GM18873 (cell line): Measurements from ENCODE around the gene PTGIR.

Experiments used
- ATAC-seq: cut with Tn5 transposase; IDR thresholded peaks from one replicate; pipeline ENCODE4 v1.9.1; 2021; ENCODE audit warnings: mild to moderate bottlenecking, moderate library complexity, moderate number of reproducible peaks; ENCODE audit not compliant: unreplicated experiment, low FRiP score

PTGIR gene

GRCh38 chr19:46616631-46617322 is 8.1 kb downstream of the PTGIR start:
- ATAC-seq = no peak

DNA sequence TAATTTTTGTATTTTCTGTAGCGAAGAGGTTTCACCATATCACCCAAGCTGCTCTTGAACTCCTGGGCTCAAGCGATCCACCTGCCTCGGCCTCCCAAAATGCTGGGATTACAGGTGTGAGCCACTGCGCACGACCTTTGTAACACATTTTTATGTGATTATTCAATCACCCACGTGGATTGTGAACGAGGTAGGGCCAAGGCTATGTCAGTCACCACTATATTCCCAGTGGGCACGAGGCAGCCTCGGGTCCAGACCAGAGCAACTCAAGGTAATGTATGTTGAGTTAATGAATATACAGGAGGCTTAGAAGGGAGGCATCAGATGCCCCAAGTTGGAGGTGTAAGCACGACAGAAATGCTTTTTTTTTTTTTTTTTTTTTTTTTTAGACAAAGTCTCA is 8.9 kb downstream of the PTGIR start:
- no peak for ATAC-seq

DNA sequence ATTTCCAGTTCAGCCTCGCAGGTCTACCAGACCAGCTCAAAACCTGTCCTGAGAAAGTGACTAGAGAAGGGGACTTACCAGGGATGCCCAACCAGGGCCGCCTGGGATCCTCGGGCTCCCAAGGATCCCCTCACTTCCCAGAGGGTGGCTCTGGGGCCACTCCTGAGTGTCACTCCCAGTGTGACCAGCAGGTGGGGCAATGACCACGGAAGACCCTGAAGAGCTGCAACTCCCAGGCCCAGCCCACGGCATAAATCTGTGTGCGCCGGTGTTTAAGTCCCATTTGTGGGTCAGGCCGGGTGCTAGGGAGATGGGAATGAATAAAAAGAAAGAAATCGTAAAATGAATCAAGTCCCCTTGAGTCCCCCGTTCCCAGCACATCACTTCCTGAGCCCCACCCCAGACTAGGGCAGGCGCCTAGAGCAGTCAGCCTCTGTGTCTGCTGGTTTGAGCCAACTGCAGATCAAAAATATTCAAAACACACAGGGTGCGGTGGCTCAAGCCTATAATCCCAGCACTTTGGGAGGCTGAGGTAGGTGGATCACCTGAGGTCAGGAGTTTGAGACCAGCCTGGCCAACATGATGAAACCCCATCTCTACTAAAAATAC is 10.7 kb downstream of the PTGIR start:
- no peak for ATAC-seq

GRCh38 chr19:46613525-46613924 is 11.4 kb downstream of the PTGIR start:
- ATAC-seq = no peak

DNA sequence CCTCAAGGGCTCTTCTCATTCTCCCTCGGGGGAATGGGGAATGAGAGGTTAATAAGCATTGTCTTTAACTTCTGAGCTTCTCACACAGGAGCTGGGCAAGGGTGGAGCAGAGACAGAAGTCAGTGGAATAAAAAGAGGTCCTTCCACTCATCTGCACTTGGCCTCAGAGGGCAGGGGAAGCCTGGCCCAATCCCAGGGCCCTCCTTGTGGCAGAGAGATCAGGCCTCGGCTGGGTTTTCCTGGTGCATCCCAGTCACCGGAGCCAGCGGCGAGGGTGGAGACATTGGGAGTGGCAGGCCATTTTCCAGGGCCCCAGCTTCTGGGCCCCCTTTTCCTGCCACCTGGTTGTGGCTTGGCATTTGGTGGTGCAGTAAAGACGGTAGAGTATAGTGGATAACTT is 13.1 kb downstream of the PTGIR start:
- no peak for ATAC-seq

DNA sequence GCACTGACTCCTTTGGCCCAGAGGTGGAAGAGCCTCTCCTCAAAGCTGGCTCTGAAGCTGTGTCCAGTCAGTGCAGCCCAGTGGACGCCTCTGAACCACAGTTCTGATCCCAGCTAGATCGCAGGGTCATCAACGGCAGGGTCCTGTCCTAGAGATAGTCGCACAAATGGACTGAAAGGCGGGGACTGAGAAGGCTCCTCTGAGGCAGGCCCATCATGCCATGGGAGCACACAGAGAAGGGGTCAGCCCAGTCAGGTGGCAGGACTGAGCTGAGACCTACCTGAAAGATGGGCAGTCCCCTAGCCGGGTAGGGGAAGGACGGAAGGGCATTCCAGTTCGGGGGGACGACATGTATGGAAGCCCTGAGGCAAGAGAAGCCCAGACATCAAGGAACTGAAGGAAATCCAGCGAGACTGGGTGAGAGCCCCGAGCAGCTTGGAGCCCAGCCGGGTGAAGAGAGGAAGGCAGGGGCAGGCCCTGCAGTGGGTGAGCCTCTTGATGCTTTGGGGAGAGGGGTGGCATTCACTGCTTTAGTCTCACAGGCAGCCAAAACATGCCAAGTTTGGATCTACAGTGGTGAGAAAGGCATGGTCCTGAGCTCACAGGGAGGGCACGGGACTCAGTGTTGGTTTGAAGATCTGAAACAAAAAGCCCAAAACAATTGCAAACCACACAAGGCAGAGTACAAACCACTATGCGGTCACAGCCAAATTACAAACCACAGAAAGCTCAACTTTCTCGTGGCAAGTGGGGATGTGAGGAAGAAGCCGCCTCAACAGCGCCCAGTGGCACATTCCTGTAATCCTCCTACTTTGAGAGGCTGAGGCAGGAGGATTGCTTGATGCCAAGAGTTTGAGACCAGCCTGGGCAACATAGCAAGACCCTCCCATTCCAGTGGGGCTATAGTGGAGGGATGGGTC is 13.8 kb downstream of the PTGIR start:
- ATAC-seq = no peak

GRCh38 chr19:46610413-46610775 is 14.5 kb downstream of the PTGIR start:
- no peak for ATAC-seq

- no peak for ATAC-seq
Measured at GRCh38 chr19:46609511-46610412, 15.1 kb downstream of the PTGIR start.

- no peak for ATAC-seq
Measured at GRCh38 chr19:46608581-46609345, 16.1 kb downstream of the PTGIR start.

GRCh38 chr19:46608178-46608577 is 16.7 kb downstream of the PTGIR start:
- no peak for ATAC-seq

GRCh38 chr19:46607448-46607841 is 17.4 kb downstream of the PTGIR start:
- no peak for ATAC-seq

- ATAC-seq = no peak
Measured at GRCh38 chr19:46606681-46607447, 18.0 kb downstream of the PTGIR start.

DNA sequence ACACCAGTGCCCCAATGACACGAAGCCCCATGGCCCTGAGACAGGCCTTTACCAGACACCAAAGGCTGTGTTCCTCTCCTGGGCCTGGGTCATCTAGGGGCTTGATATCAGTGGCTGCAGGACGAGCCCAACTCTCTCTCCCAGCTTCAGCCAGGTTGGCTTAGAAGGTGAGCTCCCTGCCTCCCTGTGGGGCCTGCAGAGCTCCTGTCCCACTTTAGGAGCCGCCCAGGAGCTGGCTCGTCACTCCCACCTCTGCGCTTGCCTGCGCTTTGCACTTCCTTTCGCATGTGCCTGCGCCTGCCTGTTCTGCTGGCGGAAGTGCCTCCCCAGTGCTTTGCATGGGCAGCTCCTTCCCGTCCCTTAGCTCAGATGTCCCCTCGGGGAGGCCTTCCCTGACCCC is 18.9 kb downstream of the PTGIR start:
- no peak for ATAC-seq

DNA sequence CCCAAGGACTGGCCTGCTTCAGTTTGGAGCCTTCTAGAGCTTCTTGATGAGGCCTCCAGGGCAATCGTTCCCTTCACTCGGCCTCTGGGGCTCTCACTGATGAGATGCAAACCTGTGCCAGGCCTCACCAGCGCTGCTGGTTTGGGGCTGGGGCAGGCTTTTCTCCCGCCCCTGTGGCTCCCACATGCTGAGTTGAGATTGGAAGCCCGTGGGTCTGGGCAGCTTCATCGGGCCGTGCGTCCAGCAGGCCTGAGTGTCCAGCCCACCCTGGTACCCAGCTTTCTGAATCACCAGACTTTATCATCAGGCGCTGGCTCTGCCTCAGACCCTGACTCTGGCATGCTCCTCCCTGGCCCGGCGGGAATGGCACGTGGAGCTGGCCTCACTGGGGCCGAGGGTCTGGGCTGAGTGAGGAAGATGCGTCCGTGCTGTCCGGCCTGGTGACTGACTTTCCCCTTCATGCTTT is 19.5 kb downstream of the PTGIR start:
- no peak for ATAC-seq

GRCh38 chr19:46604781-46605355 is 20.0 kb downstream of the PTGIR start:
- ATAC-seq = no peak

DNA sequence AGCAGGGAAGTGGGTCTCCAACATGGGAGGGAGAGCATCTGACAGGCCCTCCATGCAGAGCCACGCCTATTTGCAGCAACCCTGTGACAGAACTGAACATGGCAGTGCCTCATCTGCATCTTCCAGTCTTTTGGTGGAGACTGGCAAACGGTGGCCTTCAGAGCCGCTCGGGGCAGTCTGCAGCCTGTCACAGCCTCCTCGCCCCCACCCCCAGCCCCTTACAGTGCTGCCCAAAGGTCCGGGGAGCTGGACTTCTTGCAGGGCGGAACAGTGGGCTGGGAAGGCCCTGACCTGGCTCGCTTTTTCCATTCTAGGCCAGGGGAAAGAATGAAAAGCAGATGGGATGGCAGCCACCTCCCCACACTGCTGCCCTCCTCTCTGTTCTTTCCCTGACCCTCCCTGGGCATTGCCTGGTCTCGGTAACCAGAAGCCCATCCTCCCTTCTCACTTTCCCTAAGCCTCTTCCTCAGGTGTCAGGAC is 21.1 kb downstream of the PTGIR start:
- ATAC-seq = no peak

GRCh38 chr19:46603195-46603637 is 21.7 kb downstream of the PTGIR start:
- no peak for ATAC-seq
